Measurements from ENCODE around the gene SPEM3.

SPEM3 gene

DNA sequence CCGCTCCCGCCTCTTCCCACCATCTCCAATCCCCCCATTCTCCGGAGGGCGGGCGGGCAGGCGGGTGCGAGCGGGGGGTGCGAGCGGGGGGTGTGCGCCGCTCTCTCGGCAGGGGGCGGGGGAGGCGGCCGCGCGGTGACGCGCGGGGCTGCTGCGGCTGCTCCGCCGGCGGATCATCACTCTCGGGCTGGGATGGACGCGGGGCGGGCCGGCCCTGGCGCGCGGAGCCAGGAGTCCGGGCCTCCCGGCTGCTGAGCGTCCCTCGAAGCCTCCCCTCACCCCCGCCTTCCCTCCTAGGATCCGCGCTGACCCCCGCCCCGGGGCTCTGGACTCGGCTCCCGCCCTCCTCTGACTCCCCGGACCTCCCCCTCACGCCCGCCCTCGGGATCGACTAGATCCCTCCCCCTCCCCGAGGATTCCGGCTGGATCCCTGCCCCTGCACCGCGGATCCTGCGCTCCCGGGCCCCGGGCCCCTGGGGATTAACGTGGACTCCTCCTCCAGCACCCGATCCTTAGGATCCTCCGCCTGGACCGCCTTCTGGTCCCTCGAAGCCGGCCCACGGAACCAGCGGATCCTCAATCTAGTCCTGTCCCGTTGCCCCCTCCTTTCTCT, 23.8 kb upstream of the SPEM3 start:
- TF ChIP-seq, protein P1, sequence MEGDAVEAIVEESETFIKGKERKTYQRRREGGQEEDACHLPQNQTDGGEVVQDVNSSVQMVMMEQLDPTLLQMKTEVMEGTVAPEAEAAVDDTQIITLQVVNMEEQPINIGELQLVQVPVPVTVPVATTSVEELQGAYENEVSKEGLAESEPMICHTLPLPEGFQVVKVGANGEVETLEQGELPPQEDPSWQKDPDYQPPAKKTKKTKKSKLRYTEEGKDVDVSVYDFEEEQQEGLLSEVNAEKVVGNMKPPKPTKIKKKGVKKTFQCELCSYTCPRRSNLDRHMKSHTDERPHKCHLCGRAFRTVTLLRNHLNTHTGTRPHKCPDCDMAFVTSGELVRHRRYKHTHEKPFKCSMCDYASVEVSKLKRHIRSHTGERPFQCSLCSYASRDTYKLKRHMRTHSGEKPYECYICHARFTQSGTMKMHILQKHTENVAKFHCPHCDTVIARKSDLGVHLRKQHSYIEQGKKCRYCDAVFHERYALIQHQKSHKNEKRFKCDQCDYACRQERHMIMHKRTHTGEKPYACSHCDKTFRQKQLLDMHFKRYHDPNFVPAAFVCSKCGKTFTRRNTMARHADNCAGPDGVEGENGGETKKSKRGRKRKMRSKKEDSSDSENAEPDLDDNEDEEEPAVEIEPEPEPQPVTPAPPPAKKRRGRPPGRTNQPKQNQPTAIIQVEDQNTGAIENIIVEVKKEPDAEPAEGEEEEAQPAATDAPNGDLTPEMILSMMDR (IDR thresholded peaks at IDR 0.05; ENCODE audit: extremely low read depth, missing control alignments): no peak
- DNase-seq (ENCODE audit: low spot score): no peak

DNA sequence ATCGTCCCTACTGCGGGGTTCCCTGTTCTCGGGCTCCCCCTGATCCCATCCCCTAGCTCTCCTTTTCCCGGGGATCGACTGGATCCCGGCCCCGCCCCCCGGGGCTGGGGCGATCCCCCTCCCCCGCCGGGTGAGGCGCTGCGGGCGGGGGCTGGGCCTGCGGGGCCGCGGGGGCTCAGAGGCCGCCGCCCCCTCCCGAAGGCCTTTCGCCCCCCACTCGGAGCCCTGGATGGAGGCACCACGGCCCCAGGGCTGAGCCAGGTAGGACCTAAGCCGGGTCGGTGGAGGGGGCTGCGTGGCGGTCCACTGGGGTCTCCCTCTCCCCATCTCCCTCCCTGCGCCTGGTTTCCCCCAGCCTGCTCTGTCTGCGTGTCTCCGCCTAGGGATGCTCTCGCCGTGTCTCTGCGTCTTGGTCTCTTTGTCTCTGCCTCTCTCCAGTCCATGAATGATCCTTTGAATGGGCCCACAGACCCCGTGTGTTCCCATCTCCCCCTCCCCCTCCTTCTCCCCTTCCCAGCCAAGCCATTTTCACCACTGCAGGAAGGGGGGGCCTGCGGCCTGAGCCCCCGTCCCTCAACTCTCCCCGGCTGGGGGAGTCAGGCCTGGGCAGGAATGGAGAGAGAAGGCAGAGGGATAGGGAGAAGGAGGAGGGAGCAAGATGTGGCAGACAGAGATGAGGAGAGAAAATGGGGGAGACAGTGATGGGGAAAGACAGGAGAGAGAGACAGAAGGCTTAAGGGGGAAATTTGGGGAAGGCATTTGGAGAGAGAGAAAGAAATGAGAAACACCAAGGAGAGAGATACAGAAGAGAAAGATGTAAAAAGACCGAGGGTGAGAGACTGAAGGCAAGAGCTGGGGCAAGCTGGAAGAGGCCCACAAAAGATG, 23.1 kb upstream of the SPEM3 start:
- no peak for DNase-seq (ENCODE audit: low spot score)
- TF ChIP-seq, protein P1 (IDR thresholded peaks at IDR 0.05; ENCODE audit: extremely low read depth, missing control alignments): no peak

DNA sequence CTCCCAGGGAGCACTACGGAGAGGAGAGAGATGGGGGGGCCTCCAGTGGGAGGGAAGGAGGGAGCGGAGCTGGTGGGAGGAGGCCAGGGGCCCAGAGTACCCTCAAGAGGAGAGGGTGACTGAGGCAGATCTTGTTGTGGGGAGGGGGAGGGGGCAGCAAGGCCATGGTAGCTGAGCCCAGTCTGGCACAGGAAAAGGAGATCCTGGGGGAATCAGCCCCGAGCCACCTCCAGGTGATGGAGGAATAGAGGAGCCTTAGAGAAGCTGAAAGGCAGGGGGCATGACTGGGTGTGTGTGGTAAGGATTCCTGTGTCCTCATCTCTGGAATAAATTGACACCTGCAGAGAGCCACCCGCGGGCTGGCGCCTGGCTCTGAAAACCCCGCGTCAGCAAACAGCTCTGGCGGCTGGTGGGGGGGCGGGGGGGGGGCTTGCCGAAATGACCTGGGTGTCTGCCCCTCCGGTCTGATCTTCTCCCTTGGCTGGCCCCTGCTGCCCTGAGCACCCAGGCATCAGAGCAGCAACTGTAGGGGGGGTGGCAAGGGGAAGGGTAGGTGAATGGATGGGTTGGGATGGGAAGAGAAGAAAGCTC, 22.3 kb upstream of the SPEM3 start:
- DNase-seq (ENCODE audit: low spot score): no peak
- TF ChIP-seq, protein P1 (IDR thresholded peaks at IDR 0.05; ENCODE audit: extremely low read depth, missing control alignments): no peak

DNA sequence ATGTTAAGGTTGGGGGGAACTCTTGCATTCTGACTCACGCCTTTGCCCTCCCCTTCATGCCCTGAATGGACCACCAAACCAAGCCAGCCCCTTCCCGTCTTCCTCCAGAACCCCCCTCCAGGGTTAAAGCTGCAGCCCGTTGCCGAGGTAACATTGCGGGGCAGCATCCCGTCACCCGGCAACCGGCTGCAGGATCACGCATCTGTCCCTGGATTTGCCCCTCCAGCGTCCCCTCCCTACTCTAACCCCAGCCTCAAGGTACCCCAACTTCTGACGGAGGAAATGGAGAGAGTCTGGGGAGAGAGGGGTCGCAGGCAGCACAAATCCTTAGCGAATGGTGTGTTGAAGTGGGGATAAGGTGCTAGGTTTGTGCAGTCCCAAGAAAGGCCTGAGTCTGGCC, 21.6 kb upstream of the SPEM3 start:
- no peak for DNase-seq (ENCODE audit: low spot score)
- TF ChIP-seq, protein P1 (IDR thresholded peaks at IDR 0.05; ENCODE audit: extremely low read depth, missing control alignments): no peak

DNA sequence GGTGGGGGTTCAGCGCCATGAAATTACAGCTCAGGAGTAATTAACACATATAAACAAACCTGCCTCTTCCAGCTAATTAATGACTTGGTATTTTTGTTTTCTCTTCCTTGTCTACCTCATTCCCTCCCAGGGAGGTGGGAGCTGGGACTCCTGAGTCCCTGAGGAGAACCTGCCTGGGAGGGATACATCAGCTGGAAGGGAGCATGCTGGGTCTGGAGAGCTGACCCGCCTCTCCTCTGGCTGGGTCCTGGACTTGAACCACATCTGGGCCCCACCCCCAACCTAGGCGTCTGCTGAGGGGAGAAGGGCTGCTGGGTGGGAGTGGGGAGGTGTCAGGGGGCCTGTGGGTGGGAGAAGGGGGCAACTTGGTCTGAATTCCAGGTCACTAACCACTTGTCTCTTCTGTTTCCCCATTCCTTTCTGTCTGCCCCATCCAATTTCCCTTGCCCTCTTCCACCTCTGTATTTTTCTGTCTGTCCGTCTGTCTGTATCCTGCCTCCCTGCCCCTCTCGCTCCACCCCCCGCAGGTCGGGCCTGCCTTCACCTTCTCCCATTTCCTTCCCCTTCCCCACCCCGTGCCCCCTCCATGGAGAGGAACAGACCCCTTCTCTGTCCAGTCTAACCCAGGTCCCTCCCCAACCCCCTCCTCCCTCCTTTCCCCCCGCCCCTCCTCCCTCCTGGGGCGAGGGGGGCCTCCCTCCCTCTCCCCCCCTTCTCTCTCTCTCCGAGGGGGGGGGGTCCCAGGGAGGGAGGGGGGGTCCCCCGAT, 21.0 kb upstream of the SPEM3 start, which contains the start of gene NLGN2:
TSS of gene NLGN2 (plus strand) at position 361 of the 767 bp plus-strand sequence. CDS start 411 bp downstream, outside the sequence.
- TF ChIP-seq, protein P1 (IDR thresholded peaks at IDR 0.05; ENCODE audit: extremely low read depth, missing control alignments): no peak
- DNase-seq (ENCODE audit: low spot score): no peak

DNA sequence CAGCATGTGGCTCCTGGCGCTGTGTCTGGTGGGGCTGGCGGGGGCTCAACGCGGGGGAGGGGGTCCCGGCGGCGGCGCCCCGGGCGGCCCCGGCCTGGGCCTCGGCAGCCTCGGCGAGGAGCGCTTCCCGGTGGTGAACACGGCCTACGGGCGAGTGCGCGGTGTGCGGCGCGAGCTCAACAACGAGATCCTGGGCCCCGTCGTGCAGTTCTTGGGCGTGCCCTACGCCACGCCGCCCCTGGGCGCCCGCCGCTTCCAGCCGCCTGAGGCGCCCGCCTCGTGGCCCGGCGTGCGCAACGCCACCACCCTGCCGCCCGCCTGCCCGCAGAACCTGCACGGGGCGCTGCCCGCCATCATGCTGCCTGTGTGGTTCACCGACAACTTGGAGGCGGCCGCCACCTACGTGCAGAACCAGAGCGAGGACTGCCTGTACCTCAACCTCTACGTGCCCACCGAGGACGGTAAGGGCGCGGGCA, 20.4 kb upstream of the SPEM3 start:
- DNase-seq (ENCODE audit: low spot score): no peak

More for the DNA sequence above, 20.4 kb upstream of the SPEM3 start:
- TF ChIP-seq, protein P1 (IDR thresholded peaks at IDR 0.05; ENCODE audit: extremely low read depth, missing control alignments): no peak

Measured in GM20000 (cell line).